ENCODE data around the gene MRPL51. TPM values are rescaled to one million over a fixed set of nuclear protein-coding genes. Genes with fewer than 3 reads are reported as not detected.

Gene MRPL51
- total RNA-seq, result 10 to 100 TPM in 3 of 4 donors, 1 to 10 TPM in 1; 2.6 to 49.7 (median 40.9) TPM

GRCh38 chr12:6492838-6493496, at the start of gene MRPL51:
Gene MRPL51 (minus strand): TSS chr12:6493262. CDS start chr12:6493136, 126 bp downstream.
- Histone ChIP-seq H3K4me3 (peak within 1 kb of the TSS; percentile 52 to 87 (median 70)), H3K9me3 (no peaks in the 10 kb centered on the region), H3K36me3 (no peaks in the 10 kb centered on the region), H3K27me3 (no peaks in the 10 kb centered on the region), H3K27ac (peak within 1 kb of the TSS; percentile 97 to 99 (median 98)), H3K4me1 (peaks cover 13 to 27% (median 22%) of the 10 kb centered on the region in 4 donors)
- peak; percentile 93 for TF ChIP-seq POLR2A (IDR thresholded peaks at IDR 0.05)
- peak; percentile 79 to 94 (median 91) for TF ChIP-seq POLR2AphosphoS5 (IDR thresholded peaks at IDR 0.05)
- TF ChIP-seq, protein P1, sequence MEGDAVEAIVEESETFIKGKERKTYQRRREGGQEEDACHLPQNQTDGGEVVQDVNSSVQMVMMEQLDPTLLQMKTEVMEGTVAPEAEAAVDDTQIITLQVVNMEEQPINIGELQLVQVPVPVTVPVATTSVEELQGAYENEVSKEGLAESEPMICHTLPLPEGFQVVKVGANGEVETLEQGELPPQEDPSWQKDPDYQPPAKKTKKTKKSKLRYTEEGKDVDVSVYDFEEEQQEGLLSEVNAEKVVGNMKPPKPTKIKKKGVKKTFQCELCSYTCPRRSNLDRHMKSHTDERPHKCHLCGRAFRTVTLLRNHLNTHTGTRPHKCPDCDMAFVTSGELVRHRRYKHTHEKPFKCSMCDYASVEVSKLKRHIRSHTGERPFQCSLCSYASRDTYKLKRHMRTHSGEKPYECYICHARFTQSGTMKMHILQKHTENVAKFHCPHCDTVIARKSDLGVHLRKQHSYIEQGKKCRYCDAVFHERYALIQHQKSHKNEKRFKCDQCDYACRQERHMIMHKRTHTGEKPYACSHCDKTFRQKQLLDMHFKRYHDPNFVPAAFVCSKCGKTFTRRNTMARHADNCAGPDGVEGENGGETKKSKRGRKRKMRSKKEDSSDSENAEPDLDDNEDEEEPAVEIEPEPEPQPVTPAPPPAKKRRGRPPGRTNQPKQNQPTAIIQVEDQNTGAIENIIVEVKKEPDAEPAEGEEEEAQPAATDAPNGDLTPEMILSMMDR (IDR thresholded peaks at IDR 0.05), result no peak
- WGBS, 2 donors (ENCODE audit: low coverage in 1 of 2), result 0 to 1% methylated on average over 3 to 35 of the region's 39 CpGs
- intact Hi-C loops (cut with DNase I; ENCODE audit: low total_unique reads) (no loop called here), in situ Hi-C loops (cut with MboI; ENCODE audit: low pct_ligation_motif_present in 1 of 4, low pct_unique_long_range_greater_than_20kb in 1 of 4, low sequenced_read_pairs in 3 of 4) (no loop called here)
- DNase-seq, result peak; percentile 98

DNA sequence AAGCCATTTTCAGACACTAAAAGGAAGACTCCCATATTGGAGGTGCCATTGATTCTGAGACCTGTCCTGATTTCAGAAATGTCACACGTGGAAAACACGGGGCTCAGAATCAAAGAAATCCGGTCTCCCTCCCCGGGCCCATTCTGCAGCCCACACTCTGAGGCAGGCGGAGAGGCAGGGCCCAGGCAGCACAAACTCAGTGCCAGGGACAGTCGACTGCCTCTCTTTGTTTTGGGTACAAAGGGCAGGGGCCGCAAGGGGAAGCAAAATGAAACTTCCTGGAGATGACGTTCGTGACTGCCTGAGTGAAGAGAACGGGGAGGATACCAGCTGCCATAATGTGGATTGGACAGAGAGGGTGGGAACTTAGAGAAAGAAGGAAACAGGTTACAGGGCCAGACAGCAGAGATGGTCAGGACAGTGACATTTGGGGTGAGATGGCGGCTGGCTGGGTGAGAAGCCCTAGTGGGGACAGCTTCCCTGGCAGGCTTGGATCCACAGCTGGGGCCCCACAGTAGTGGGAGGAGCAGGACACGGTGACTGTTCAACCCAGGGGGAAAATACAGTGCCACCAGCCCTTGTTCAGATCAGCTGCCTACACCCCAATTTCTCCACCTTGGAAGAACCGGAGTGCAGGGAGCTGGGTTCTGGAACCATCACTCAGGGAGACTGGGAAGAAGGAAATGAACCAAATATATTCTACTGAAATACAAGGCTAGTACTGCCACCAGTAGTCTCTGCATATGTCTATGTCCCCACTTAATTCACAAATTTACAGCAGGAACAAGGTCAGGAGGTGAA, 49.3 kb upstream of the MRPL51 start:
- Histone ChIP-seq H3K36me3 (peaks cover 0 to 13% (median under 1%) of the 10 kb centered on the region in 4 donors), H3K4me1 (peaks cover 14 to 56% (median 42%) of the 10 kb centered on the region in 4 donors), H3K9me3 (no peaks in the 10 kb centered on the region), H3K27ac (peak overlapping the region; percentile 89 to 98 (median 96)), H3K4me3 (no peak overlapping the region), H3K27me3 (no peaks in the 10 kb centered on the region)
- WGBS, 2 donors (ENCODE audit: low coverage in 1 of 2), result 37 to 52% methylated on average over 2 to 13 of the region's 13 CpGs
- TF ChIP-seq EP300 (IDR thresholded peaks at IDR 0.05; ENCODE audit: low read depth), result no peak
- TF ChIP-seq POLR2AphosphoS5 (IDR thresholded peaks at IDR 0.05), result peak; percentile 63 to 79 (median 67)
- TF ChIP-seq POLR2A (IDR thresholded peaks at IDR 0.05), result peak; percentile 57
- TF ChIP-seq, protein P1 (IDR thresholded peaks at IDR 0.05), result no peak
- in situ Hi-C loops (cut with MboI; ENCODE audit: low pct_ligation_motif_present in 1 of 4, low pct_unique_long_range_greater_than_20kb in 1 of 4, low sequenced_read_pairs in 3 of 4) (loop anchor here in 3 of 4 donors (5.0 to 25.0 kb wide), 4 partner anchors 105 to 205 kb away; partner anchors contain the start of genes CD27 (in 1 of the 3) and TNFRSF1A (in 1 of the 3)), intact Hi-C loops (cut with DNase I; ENCODE audit: low total_unique reads) (no loop called here)
- DNase-seq, result peak; percentile 85

GRCh38 chr12:6541371-6542165, 48.5 kb upstream of the MRPL51 start:
- H3K4me1 ChIP-seq, result peaks cover 16 to 64% (median 48%) of the 10 kb centered on the region in 4 donors
- 83% methylated on average over 25 of the region's 26 CpGs; no CpG with 5 or more reads in 1 of the 2 donors for WGBS, 2 donors (ENCODE audit: low coverage in 1 of 2)
- no peaks in the 10 kb centered on the region for H3K9me3 ChIP-seq
- peak overlapping the region; percentile 89 to 98 (median 96) for H3K27ac ChIP-seq
- intact Hi-C loops (cut with DNase I; ENCODE audit: low total_unique reads), result no loop called here
- TF ChIP-seq EP300 (IDR thresholded peaks at IDR 0.05; ENCODE audit: low read depth) (no peak), POLR2AphosphoS5 (IDR thresholded peaks at IDR 0.05) (no peak), POLR2A (IDR thresholded peaks at IDR 0.05) (no peak)
- TF ChIP-seq, protein P1 (IDR thresholded peaks at IDR 0.05), result no peak
- no peak overlapping the region for H3K4me3 ChIP-seq
- no peaks in the 10 kb centered on the region for H3K27me3 ChIP-seq
- no peak for DNase-seq
- H3K36me3 ChIP-seq, result peaks cover 0 to 13% (median 8%) of the 10 kb centered on the region in 4 donors
- in situ Hi-C loops (cut with MboI; ENCODE audit: low pct_ligation_motif_present in 1 of 4, low pct_unique_long_range_greater_than_20kb in 1 of 4, low sequenced_read_pairs in 3 of 4), result loop anchor here in 3 of 4 donors (5.0 to 25.0 kb wide), 4 partner anchors 104 to 204 kb away; partner anchors contain the start of genes CD27 (in 1 of the 3) and TNFRSF1A (in 1 of the 3)
